Progenitor cell of endocrine pancreas (in vitro differentiated cells): ENCODE data around the gene NTF3. TPM values are rescaled to one million over a fixed set of nuclear protein-coding genes. Genes with fewer than 3 reads are reported as not detected.

ENCODE experiments used
- DNase-seq: peaks from one replicate; pipeline ENCODE4 v3.0.0; 2021; ENCODE audit warnings: low spot score; ENCODE audit not compliant: unreplicated experiment
- H3K27ac Mint-ChIP-seq: 2 replicates; pipeline ENCODE4 v1.8.0; 2021; ENCODE audit warnings: mild to moderate bottlenecking, moderate library complexity, mixed read lengths
- H3K27me3 Mint-ChIP-seq: 2 replicates; pipeline ENCODE4 v1.8.0; 2021; ENCODE audit warnings: mixed read lengths
- H3K36me3 Mint-ChIP-seq: 2 replicates; pipeline ENCODE4 v1.8.0; 2022; ENCODE audit warnings: mixed read lengths; ENCODE audit not compliant: insufficient read depth
- H3K4me1 Mint-ChIP-seq: 2 replicates; pipeline ENCODE4 v1.8.0; 2021; ENCODE audit warnings: low read depth, mixed read lengths
- H3K4me3 Mint-ChIP-seq: 2 replicates; pipeline ENCODE4 v1.8.0; 2021; ENCODE audit warnings: low read depth, mild to moderate bottlenecking, moderate library complexity, mixed read lengths
- H3K9me3 Mint-ChIP-seq: 2 replicates; pipeline ENCODE4 v1.8.0; 2021; ENCODE audit warnings: low read depth, mixed read lengths
- total RNA-seq: library from RNA; stranded (reverse); gene quantifications from 2 replicates; pipeline ENCODE4 v1.2.1, GENCODE V29; 2021
- TF ChIP-seq, protein P1 (sequence below): fragments of 200-600 bp; sonication (generic); IDR thresholded peaks from one replicate; pipeline ENCODE4 v1.5.0; 2021; ENCODE audit warnings: antibody characterized with exemption, mild to moderate bottlenecking; ENCODE audit not compliant: unreplicated experiment

NTF3 gene
- total RNA-seq, 1 donor from 2014 or later = 1.2 TPM

DNA sequence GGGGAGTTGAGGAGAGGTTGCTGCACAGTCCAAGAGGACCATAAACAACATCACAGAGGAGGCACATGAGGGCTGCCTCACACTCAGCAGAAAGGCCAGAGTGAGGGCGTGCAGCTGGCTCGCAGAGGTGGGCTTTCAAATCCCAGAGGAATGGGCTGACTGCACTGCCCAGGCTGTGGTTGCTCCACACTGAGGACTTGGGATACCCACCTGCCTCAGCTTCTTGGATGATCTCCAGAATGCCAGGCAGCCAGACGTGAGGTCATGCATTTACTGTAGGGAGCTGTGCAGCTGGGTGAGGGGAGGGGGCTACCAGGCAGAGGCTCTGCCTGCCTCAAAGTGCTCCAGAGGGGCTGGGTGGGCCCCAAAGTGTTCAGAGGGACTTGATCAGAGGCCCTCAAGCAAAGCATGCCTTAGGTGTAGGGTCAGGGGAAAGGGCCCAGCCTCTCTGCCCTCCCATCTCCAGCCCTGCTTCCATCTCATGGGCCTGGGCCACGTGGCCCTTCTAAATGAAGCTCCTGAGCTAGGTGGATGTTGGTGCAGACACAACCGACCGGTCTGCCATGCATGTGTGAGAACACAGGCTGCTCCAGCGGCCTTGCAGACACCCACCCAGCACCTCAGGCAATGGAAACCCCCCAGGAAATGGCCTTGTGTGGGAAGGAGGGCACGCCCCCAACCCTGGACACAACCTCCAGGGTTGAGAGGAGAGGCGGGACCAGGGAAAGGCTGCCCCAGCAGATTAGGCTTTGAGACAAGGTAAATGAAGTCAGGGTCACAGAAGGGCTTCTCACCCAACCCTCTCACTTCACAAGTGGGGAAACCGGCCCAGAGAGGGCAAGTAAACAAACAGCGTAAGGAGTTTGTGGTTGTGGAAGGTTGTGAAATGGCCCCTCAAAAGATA is 90.8 kb downstream of the NTF3 start:
- TF ChIP-seq, protein P1, sequence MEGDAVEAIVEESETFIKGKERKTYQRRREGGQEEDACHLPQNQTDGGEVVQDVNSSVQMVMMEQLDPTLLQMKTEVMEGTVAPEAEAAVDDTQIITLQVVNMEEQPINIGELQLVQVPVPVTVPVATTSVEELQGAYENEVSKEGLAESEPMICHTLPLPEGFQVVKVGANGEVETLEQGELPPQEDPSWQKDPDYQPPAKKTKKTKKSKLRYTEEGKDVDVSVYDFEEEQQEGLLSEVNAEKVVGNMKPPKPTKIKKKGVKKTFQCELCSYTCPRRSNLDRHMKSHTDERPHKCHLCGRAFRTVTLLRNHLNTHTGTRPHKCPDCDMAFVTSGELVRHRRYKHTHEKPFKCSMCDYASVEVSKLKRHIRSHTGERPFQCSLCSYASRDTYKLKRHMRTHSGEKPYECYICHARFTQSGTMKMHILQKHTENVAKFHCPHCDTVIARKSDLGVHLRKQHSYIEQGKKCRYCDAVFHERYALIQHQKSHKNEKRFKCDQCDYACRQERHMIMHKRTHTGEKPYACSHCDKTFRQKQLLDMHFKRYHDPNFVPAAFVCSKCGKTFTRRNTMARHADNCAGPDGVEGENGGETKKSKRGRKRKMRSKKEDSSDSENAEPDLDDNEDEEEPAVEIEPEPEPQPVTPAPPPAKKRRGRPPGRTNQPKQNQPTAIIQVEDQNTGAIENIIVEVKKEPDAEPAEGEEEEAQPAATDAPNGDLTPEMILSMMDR = no peak
- Mint-ChIP-seq H3K4me3 (no peak overlapping the region), H3K27ac (no peak overlapping the region), H3K4me1 (no peaks in the 10 kb centered on the region), H3K36me3 (no peaks in the 10 kb centered on the region), H3K9me3 (no peaks in the 10 kb centered on the region), H3K27me3 (peaks cover 33% of the 10 kb centered on the region)
- no peak for DNase-seq

DNA sequence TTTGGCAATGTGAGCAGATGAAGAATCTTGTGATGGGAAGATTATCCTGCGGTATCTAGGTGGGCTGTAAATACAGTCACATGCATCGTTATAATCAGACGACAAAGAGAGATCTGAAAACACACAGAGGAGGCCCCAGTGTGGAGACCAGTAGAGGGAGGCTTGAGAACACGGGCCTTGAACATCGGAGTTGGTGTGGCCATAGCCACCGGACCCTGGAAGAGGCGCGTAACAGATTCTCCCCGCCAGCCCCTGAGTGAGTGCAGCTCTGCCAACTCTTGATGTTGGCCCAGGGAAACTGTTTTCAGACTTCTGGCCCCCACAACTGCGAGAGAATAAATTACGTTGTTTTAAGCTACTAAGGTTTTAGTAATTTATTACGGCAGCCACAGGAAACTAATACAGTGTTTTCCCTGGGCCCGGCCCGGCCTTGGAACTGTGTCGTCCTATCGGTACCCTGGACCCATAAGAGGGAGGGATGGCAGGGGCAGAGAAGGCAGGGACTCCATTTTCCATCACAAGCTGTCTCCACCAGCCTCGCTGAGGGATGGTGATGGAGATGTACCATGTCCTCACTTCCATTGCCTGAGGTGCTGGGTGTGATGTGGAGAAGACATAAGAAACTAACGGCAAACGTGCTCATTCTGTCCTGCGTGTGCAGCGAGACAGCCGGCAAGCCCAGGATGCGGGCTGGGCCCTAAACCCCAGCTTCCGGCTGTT is 91.6 kb downstream of the NTF3 start:
- Mint-ChIP-seq H3K4me1 (no peaks in the 10 kb centered on the region), H3K36me3 (no peaks in the 10 kb centered on the region), H3K9me3 (no peaks in the 10 kb centered on the region), H3K4me3 (no peak overlapping the region), H3K27me3 (peaks cover 31% of the 10 kb centered on the region), H3K27ac (no peak overlapping the region)
- DNase-seq = no peak
- TF ChIP-seq, protein P1 = no peak

DNA sequence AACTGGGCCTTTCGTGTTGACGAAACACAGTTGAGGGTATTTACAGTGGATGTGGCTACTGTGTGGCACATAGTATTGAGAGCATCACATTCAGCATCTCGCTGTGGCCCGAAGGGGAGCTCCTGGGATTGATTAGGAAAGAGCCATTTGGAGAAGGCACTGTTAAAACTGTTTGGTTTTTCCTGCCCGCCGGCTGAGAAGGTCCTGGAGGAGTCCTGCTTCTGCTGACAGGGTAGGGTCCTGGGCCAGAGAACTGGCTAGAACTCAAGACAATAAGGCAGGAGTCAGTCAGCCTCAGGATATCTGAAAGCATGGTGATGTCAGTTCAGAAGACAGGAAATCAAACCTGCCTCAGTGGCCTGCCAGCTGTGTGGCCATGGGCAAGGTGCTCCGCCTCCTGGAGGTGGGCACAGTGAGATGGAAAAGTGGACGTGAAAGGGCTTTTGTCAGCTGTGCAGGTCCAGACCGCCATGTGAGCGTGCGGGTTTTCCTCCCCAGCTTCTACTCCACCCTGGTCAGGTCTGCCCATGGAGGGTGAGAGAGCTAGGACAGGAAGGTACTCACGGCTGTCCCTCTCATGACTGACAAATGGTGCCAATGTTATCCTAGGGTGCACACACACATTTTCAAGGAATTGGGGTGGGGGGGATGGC is 92.3 kb downstream of the NTF3 start:
- Mint-ChIP-seq H3K9me3 (no peaks in the 10 kb centered on the region), H3K36me3 (no peaks in the 10 kb centered on the region), H3K4me3 (no peak overlapping the region), H3K27ac (no peak overlapping the region), H3K27me3 (peaks cover 24% of the 10 kb centered on the region), H3K4me1 (no peaks in the 10 kb centered on the region)
- TF ChIP-seq, protein P1 = no peak
- no peak for DNase-seq

DNA sequence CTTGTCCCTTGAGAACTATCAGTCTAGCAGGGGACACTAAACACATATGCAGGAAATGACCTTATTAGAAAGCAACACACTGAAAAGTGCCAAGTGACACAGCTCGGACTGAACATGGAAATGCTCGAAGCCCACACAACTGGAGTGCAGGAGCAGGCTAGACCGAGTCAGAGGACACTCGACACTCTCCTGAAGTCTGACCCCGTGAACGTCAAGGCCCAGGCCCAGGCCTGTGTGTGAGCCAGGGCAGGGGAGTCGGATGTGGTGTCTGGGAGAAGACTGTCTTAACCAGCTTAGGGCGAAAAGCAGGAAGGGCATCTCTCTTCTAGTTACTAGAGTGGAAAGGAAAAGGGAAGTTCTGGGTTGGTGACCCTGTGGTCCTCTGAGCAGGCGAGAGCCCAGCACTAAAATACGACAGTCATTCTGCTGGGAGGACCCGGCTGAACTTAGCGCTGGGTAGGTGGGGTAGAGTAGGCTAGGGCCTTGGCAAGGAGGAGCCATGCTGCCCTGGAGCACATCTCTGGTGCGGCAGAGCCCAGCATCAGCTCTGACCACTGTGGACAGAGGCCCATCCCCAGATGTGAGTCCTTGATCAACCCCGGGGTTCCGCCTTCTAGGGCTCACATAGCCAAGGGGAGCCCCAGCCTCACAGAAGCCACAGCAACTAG is 93.0 kb downstream of the NTF3 start:
- H3K4me1 Mint-ChIP-seq = no peaks in the 10 kb centered on the region
- TF ChIP-seq, protein P1 = no peak
- H3K36me3 Mint-ChIP-seq = no peaks in the 10 kb centered on the region
- no peaks in the 10 kb centered on the region for H3K9me3 Mint-ChIP-seq
- DNase-seq = no peak
- no peak overlapping the region for H3K4me3 Mint-ChIP-seq
- H3K27me3 Mint-ChIP-seq = peaks cover 20% of the 10 kb centered on the region
- H3K27ac Mint-ChIP-seq = no peak overlapping the region
